GM18502 (cell line): ENCODE data around the gene N4BP3.
"Not testable (repeated sequence)": the region's sequence is repeated elsewhere in the genome, so short reads cannot be mapped to it uniquely, and the experiment has no call there.

ENCODE experiments used
- ATAC-seq: cut with Tn5 transposase; IDR thresholded peaks from one replicate; pipeline ENCODE4 v1.9.1; 2021; ENCODE audit warnings: mild to moderate bottlenecking; ENCODE audit not compliant: unreplicated experiment, poor library complexity

N4BP3 gene, protein sequence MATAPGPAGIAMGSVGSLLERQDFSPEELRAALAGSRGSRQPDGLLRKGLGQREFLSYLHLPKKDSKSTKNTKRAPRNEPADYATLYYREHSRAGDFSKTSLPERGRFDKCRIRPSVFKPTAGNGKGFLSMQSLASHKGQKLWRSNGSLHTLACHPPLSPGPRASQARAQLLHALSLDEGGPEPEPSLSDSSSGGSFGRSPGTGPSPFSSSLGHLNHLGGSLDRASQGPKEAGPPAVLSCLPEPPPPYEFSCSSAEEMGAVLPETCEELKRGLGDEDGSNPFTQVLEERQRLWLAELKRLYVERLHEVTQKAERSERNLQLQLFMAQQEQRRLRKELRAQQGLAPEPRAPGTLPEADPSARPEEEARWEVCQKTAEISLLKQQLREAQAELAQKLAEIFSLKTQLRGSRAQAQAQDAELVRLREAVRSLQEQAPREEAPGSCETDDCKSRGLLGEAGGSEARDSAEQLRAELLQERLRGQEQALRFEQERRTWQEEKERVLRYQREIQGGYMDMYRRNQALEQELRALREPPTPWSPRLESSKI

DNA sequence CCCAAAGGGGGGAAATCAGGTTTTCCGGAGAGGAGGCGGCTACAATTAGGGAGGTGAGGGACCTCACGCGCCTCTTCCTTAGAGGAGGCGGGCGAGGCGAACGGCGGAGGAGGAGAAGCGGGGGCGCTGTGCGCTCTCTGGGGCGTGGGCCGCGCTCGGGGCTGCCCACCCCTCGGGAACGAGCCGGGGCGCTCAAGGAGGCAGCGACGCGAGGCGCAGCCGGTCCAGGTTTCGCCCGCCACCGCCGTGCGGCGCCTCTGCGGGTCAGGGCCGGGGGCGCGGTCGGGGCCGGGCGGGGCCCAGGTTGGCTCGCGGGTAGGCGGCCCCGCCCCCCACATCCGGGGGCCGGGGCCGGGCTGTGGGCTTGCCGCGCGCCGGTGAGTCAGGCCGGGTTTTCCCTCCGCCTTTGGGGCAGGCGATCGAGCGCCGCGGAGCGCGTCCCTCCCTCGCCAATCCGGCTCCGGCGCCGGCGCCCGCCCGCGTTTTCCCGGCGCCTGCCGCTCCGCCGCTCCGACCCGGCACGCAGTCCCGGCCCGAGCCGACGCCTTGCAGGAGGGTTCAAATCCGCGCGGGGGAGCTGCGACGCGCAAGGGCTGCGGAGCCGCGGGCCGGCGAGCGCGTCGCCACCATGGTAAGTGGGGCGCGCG, at the start of gene N4BP3:
N4BP3 (plus strand) TSS at position 392 of the 647 bp plus-strand sequence. CDS start 6,052 bp downstream, outside the sequence.
- peak; percentile 64 for ATAC-seq

DNA sequence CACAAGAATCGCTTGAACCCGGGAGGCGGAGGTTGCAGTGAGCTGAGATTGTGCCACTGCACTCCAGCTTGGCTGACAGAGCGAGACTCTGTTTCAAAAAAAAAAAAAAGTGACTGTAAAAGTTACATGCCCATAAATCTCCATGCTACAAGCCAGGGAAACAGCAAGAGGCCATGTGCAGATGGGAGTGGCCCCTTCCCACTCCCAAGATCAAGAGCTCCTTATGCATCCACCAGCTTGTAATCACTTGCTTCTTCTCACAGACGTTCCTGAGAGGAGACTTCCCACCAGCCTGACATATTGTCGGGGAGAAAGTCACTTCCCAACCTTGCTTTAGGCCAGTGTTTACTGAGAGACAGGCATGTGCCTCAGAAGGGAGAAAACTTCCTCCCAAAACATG, 45.6 kb upstream of the N4BP3 start:
- ATAC-seq, result no peak

DNA sequence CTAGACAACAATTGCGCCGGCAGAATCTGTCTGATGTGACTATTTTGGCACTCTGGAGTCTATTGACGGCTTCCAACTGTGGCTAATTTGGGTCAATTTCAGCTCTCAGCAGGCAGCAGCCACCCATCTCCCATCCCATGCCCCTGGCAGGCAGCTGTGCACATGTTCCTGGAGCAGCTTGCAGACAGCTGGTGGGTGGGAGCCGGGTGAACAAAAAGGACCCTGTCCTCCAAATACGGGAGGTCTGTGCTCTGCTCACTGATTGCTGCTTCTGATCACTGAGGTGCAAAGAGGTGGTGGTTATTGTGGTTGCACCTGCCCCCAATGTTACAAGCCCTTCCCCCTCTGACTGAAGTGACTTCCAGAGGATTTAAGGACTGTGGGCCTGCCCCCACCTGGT, 45.0 kb upstream of the N4BP3 start:
- ATAC-seq, result no peak

DNA sequence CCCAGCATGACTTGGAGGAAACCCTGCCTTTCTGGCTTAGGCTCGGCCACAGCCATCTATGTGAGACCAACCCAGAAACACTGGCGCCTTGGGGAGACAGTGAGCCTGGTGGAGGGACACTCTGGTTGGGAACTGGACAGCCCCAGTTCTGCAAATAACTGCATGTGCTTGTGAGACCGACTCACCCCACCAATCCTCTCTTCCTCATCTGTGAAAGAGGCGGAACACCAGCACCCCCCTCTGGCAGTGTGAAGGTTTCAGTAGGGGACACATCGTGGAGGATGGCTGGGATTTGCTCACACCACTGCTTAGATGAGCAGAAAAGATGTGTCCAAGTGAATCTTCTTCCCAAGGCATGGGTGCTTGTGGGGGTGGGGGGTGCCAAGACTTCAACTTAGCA, 43.4 kb upstream of the N4BP3 start:
- no peak for ATAC-seq

DNA sequence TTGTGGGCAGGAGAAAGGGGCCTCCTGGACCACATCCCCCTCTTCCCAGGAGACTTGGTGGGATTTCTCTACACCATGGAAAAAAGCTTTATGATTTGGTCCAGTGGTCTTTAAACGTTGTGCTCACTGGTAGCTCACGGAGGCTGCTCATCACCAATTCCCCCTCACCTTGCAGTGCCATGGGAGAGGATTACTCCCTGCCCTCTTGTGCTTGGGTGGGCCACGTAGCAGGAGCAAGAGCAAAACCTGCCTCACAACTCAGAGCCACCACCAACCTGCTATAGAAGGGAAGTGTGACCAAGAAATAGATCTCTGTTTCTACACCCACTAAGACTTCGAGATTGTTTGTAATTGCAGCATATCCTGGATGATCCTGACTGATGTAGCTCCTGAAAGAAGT, 42.2 kb upstream of the N4BP3 start:
- ATAC-seq, result no peak

DNA sequence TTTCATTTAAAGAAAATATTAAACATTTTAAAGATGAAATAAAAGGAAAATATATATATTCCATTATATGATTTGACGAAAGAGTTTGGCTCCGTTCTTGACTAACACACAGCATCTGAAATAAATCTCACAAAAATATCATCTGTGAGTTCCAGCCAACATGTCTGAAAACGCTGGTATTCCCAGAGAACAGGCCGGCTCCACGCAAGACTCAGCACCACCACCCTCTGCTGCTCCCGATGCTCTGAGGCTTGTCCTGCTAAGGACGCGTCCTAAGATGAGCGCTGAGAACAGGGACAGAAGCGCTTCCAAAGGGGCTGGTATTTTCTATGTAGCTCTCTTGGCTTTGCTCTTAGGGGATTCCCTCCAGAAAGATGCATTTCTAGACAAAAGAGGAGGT, 40.6 kb upstream of the N4BP3 start:
- ATAC-seq, result no peak

DNA sequence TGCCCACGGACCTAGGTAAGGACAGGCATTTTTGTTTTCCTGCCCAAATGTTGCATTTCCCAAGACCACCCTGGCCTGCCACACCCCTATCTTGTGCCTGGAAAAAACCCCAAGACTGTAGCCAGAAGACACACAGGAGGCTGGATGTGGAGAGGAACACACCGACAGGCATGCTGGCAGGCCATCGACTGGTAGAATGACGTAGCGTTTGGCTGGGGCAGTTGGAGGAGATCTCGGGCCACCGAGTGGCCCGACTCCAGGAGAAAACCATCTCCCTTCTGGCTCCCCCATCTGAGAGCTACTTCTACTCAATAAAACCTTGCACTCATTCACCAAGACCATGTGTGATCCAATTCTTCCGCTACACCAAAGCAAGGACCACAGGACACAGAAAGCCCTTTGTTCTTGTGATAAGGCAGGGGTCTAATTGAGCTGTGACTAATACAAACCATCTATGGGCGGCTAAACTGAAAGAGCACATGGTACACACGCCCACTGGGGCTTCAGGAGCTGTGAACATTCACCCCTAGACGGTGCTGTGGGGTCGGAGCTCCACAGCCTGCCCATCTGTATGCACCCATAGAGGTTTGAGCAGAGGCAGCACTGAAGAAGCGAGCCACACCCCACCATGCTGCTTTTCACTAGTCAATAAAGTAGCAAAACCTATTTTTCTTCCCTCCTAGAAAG, 38.9 kb upstream of the N4BP3 start:
- no peak for ATAC-seq

DNA sequence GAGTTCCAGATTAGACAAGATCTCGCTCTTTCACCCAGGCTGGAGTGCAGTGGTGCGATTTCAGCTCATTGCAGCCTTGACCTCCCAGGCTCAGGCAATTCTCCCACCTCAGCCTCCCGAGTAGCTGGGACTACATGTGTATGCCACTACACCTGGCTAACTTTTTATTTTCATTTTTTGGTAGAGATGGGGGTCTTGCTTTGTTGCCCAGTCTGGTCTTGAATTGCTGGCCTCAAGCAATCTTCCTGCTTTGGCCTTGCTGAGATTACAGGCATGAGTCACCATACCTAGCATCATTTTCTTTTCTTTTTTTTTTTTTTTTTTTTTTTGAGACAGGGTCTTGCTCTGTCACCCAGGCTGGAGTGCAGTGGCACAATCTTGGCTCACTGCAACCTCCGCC, 36.4 kb upstream of the N4BP3 start:
- not testable (repeated sequence) for ATAC-seq

DNA sequence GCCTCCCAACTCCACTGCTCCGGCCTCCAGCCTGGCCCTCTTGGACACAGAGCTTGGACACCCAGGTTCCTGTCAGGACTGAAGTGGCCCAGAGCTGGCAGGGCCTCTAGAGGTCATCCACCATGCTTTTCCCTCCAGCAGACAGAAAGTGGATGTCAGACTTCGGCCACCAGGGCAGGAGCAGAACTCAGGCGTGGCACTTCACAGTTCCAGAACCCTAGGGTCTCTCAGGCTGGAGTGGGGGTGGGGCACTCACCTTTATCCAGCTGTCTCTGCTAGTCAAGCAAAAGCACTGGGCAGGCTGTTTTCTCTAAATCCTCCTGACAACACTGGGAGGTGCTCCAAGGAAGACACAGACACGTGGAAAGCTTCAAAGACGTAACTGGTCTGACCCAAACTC, 35.6 kb upstream of the N4BP3 start:
- ATAC-seq, result no peak

DNA sequence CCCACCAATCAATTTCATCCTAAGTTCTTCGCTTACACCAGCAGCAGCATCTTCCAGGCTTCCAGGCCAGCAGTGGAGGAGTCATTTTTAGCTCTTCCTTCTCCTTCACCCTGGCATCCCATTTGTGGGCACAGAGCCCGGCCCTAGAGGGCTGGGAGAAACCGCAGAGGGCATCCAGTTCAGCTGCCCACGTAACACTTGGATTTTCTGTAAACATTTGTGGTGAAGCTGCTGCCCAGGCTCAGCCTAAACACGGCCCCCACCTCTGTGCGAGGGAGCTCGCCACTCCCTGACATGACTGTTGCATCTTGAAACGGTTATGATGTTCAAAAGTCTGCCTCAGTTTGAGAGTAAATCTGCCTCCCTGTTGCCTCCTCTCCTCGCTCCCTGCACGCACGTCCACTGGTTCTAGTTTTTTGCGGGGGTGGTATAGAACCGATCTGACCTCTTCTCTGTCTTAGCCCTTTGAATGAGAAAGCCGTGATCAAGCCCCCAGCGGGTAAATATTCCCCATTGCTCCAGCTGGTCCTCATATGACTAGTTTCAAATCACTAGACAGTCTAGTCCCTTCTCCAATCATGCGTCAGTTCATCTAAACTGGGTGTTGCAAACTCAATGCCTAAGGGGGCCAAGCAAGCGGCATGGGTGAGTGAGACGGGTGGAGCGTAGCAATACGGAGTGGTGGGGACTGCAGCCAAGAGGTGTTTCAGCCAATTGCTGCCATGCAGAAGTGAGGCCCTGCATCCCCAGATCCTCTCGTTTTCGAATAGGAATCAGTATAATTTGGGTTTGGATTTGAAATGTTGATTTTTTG, 34.9 kb upstream of the N4BP3 start:
- no peak for ATAC-seq

DNA sequence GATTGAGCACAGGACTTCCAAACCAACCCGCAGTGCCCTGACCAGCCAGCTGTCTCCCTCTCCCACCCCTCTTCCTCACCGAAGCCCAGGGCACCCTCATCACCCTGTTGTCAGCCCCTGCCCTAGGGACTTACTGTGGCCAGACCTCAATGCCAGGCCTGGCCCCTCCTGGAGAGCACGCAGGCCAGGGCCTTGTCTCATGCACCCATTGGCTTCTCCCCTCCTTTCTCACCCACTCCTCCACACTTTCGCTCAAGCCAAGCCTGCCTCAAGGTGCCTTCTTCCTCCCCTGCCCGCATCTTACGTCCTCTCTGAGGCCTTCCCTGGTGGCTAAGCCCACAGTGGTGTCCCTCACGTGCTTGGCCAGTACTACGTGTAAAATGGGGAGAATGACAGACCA, 33.3 kb upstream of the N4BP3 start:
- no peak for ATAC-seq

DNA sequence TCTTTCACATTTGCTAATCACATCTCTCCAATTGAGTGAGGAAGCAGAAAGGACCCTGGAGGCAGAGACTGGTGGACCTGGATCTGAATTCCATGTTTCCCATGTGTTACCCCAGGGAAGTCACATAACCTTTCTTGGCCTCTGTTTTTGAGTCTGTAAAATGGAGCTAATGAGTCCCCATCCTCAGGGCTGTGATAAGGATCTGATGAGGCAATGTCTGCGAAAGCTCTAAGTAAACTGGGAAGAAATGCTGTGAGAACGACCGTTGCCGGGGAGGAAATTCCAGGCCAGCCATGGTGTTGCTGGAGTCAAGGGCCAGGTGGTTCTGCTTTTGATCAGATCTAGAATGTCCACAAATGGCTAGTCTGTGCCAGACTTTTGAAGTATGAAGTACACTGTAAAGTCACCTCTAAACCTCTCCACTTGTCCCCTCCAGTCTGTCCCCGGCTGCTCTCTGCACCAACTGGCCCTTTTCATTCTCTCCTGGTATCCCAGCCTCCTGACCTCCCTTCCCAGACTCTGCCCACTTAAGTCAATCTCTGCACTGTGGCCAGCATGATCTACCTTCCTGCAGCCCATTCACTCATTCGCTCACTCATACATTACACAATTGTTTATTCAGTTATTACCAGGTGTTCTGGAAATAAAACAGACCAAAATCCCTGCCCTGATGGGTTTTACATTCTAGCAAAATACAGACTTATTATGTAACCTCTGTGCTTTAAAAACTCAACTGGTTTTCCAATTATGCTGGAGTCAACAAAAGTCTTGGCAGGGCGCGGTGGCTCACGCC, 32.5 kb upstream of the N4BP3 start:
- ATAC-seq, result no peak

DNA sequence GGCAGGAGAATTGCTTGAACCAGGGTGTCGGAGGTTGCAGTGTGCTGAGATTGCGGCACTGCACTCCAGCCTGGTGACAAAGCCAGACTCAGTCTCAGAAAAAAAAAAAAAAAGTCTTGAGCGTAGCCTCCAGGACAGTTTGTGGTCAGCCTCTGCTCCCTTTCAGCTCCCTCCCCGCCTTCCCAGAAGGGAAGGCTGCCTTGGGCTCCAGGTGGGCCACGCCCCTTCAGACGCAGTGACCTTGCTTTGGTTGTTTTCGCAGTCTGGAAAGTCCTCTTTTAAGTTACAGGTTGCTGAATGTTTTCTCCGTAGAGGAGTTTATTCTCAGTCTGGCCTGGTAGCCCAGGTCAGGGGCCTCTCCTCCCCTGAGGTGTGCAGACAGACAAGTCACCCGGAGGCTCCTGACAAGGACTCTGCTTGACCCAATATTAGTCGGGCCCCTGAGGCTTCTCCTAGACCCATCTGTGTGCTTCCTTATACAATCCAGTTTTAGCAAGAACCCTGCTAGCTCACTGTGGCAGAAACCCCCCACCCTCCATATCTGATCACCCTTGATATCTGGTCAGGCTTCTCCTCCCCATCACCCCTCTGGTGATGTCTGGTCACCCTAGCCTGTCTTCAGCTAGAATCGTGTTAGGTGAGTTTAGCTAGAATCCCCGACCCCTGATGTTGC, 31.6 kb upstream of the N4BP3 start:
- ATAC-seq, result no peak

DNA sequence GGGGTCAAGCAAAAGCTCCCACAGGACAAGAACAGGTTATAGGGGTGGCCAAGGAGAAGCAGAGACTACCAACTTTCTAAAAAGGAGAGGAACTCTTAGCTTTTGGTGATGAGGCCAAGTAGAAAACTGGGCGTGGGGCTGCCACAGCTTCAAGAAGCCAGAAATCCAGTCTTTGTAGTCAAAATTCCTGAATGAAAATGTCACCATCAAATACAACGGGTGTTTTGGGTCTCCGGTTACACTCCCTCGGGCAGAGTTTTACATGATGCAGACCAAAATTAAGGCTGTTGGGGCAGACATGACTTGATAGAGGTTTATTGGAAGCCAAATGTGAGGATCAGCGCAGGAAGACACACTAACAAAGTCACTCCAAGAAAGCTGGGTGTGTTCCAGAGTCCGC, 29.4 kb upstream of the N4BP3 start:
- no peak for ATAC-seq

DNA sequence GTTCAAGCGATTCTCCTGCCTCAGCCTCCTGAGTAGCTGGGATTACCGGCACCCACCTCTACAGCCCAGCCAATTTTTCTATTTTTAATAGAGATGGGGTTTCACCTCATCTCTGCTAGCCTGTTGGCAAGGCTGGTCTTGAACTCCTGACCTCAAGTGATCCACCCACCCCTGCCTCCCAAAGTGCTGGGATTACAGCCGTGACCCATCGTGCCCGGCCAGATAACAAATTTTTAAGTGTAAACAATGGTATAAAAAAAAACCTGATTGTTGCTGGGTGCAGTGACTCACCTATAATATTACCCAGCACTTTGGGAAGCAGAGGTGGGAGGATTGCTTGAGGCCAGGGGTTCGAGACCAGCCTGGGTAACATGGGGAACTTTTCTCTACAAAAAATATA, 28.0 kb upstream of the N4BP3 start:
- ATAC-seq, result no peak

DNA sequence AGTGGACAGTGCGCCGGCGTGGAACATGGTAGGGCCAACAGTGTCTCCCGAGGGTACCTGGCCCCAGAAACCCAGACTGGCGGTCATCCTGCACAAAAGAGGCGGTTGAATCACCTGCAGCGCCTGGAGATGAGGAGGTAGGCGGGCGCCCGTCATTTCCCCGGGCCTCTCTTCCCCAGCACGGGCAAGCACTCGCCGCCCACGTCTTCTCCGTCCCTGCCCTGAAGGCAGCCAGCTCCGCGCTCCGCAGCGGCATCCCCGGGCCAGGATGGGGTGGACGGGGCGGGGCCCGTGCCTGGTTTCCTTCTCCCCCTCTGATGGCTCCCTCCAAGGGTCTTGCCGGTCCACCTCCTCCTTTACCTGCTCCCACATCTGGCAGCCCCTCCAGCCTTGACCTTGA, 27.1 kb upstream of the N4BP3 start:
- no peak for ATAC-seq

DNA sequence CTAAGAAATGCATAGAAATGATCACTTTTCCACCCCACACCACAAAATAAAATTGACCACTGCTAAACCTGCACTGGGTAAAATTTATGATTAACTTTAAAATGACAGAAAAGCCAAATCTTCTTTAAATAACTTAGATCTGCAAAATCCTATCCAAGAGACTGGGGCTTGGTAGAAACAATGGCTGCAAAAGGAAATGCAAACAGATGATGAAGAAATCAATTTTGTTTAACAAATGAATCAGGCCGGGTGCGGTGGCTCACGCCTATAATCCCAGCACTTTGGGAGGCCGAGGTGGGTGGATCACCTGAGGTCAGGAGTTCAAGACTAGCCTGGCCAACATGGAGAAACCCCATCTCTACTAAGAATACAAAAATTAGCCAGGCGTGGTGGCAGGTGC, 26.1 kb upstream of the N4BP3 start:
- ATAC-seq, result not testable (repeated sequence)

DNA sequence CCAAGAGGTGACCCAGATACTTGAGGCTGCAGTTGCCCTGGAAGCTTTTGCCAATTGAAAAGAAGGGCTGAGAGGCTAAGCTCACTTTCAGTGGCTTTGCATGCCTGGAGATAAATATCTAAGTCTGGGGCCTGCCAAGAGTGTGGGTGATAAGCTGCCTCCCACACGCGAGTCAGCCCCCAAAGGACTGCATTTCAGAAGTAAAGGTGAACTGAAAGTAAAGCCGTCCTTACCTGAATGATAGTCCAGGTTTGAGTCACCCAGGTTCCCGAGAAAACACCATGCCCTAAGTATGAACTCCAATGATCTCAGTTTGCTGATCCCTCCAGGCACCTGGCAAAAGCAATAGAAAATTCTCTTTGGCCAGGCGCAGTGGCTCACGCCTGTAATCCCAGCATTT, 22.5 kb upstream of the N4BP3 start:
- ATAC-seq, result no peak

DNA sequence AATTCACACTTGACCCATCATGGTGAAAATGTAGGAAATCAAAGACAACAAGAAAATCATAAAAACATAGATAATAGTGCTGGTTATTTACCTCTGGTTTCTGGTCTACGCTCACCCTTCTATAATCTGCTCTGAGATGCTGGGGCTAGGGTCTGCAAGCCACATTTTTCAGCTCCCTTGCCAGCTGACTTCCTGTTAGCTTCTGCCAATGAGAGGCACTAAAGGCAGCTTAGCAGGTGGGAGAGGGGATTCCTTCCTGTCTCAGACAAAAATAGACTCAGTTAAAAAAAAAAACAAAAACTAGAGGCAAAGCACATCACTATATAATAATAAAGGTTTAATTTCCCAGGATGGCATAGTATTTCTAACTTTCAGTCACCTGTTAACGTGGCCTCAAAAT, 20.2 kb upstream of the N4BP3 start:
- no peak for ATAC-seq
